Superior temporal gyrus (tissue), 1 donor: ENCODE results near the gene BRSK2.

ENCODE experiments used
- DNase-seq: peaks from one replicate; pipeline ENCODE4 v3.0.0-alpha.2; 2016; ENCODE audit errors: extremely low spot score

The BRSK2 gene

DNA sequence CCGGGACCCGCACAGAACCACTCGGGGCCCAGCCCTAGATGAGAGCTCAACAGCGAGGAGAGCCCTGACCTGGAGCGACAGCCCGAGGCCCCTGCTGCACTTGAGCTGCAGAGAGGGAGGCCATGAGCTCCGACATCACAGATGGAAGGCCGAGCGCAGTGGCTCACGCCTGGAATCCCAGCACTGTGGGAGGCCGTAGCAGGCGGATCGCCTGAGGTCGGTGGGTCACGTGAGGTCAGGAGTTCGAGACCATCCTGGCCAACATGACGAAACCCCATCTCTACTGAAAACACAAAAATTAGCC is 13.8 kb upstream of the BRSK2 start:
- no peak for DNase-seq

DNA sequence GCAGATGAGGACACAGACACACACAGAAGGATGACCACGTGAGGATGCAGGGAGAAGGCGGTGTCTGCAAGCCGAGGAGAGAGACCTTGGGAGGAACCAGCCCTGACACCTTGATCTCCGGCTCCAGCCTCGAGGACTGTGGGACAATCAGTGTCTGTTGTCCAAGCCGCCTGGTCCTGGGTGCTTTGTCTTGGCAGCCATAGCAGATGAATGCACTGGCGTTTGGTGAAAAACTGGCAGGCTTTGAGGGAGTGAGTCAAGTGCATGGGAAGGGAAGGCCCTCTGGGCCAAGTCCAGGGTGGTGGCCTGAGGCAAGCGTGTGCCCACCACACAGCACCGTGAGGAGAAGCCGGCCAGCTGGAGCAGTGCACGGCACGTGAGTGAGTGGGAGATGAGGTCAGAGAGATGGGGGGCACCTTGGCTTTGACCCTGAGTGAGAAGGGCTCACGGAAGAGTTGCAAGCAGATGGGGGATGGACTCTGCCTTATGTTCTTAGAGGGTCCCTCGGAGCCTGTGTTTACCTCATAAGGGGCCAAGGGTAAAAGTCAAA is 12.4 kb upstream of the BRSK2 start:
- no peak for DNase-seq

DNA sequence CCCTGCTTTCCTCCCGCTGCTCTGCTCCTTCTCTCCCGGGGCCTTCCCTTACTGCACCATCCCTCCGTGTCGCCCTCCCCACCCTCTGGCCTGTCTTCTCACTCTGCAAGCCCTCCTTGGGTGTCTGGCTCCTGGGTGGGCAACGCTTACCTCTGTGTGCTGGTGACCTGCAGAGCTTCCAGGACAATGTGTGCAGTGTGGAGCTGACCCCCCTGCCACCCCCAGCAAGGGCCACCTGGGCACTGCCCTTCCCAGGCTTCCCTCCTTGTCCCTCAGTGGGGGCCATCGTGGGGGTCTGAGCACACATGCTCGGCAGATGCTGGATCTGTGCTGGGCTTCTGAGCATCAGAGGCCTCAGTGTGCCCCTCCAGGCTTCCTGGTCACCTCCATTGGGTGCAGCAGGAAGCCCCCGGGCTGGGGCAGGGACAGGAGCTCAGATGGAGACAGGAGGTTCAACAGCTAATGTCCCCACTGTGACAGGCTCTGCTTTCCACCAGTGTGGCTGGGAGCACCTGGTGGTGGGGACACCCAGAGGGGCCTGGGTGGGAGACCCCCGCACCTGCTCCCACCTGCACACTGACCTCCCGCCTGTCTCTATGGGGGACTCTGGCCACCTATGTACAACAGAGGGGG is 7.8 kb upstream of the BRSK2 start:
- no peak for DNase-seq

DNA sequence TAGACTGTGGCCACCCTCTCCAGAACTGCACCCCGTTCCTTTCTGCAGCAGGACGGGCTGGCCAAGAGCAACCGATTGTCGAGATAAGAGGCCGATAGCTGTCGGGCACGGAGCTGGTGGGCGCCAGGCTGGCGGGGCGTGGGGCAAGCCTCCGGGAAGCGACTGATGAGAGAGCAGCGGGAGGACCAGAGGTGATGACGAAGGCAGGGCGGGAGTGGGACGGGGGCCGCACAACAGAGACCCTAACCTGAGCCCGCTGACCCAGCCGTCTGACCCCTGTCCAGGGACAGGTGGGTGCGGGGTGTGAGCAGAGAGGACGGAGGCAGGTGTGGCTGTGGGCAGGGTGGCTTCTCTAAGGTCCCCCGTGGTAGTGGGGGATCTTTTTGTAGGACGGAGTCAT is 7.3 kb upstream of the BRSK2 start:
- no peak for DNase-seq

DNA sequence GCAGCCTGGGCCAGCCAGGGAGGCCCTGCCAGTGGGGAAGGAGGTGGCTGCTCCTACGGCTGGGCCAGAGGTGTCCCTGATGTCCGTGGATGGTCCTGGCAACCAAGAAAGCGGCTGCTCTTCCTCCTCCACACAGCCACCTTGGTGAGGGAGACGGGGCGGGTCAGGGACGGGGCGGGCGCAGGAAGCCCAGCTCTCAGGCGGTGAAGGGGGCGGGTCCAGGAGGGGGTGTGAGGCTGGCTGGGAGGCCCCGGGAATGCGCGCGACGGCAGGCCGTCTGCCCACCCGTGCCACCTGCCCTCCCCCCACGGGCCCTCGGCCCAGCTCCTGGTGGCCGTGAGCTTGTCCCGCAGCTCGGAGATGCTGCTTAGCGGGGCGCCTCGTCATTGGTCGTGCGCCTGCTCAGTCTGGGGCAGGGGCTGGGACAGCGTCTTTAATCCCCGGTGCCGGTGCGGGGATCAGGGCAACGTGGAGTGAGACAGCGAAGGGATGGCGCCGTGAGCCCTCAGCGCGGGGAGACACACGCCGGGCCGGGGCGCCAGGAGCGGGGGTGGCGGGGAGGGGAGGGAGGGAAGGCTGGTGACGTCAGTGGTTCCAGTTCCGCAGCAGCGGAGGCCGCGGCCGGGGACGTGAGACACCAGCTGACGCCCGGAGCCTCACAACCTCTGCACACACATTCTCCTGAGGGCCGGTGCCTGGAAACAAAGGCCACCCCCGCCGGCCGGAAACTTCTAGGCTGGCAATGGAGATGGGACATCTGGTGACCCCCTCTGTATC is 6.7 kb upstream of the BRSK2 start:
- peak; percentile 58 for DNase-seq

DNA sequence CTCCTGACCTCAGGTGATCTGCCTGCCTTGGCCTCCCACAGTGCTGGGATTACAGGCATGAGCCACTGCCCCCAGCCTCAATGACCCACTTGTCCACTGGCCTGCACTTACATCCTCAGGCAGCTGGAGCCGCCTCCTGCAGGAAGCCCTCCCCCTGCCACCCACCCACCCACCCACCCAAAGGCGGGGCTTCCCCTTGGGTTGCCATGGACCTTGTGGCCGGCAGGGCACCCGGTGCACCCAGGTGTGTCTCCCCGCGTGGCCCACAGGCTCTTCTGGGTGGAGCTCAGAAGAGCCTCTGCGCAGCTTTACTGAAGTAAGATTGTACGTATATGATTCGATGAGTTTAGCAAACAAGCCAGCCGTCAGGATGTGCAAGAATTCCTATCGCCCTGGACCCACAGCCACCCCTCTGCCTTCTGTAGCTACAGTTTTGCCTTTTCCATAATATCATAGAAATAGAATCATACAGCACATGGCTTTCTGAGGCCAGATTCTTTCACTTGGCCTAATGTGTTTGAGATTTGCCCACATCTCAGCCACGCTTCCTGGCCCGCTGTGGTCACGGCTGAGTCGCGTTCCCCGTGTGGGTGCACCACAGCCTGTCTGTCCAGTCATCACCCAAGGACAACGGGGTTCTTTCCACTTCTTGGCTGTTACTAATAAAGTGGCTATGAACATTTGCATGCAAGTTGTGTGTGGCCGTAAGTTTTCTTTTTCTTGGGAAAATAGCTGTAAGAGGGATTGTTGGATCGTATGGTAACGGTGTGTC is 5.3 kb upstream of the BRSK2 start:
- no peak for DNase-seq

DNA sequence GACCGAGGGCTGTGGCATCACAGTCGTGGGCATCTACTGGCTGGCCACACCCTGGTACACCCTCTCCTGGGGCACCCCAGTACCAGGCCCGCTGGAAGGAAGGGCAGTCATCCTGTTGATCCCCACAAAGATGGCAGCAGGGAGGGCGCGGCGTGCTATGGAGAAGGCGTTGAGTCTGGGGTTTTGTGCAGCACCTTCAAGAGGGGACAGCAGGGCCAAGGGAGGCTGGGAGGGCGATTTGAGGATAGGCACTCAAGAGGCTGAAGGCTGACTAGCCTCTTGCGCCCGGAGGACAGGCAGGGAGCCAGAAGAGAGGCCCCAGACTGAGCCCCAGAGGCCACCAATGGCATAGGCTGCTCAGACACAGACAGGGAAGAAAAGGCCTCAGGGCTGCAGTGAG is 2.2 kb upstream of the BRSK2 start:
- no peak for DNase-seq

GRCh38 chr11:1387961-1388762 is 1.6 kb upstream of the BRSK2 start:
- no peak for DNase-seq

DNA sequence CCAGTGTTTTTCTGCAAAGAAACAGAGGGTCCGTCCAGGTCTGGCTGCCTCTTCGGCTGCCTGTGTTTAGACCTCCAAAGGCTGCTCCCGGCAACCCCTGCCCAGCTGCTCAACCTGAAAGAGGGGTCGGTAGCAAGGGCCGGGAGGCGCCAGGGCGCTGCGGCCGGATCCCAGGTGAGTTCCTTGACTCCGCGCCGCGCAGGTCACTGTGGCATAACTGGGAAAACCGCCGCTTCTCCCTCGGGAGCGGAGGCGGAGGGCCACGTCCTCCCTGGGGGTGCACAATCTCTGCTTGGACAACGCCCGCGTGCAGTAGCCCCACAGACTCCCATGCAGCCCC is 1.0 kb upstream of the BRSK2 start:
- no peak for DNase-seq

GRCh38 chr11:1389103-1389931 is 417 bp upstream of the BRSK2 start:
- DNase-seq, result peak; percentile 94

DNA sequence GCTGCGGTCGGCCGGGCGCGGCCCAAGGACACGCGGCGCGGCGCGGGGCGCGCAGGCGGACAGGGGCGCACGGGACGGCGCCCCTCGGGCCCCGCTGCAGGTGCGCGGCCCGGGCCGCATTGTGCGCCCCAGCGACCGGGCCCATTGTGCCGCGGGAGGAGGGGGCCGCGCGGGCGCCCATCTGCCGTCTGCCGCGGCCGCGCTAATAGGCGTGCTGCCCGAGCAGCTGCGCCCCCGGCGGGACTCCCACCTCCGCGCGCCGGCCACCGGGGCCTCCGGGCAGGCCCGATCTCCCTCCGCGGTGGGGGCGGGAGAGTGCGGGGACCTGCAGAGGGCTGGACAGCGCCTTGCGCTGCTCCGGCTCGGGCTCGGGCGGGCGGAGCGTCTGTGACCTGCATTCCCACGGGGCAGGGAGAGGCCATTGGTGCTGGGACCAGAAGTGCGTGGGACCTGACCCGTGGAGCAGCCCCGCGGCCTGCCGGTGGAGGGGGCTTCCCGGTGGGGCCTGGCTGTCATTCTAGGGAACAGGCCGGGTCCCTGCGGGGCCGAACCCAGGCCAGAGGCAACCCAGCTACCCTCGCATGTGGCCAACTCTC is 933 bp downstream of the BRSK2 start:
- peak; percentile 32 for DNase-seq

- DNase-seq, result peak; percentile 62
Observed at GRCh38 chr11:1391165-1392075, 1.7 kb downstream of the BRSK2 start.

- DNase-seq, result no peak
Observed at GRCh38 chr11:1392111-1392510, 2.4 kb downstream of the BRSK2 start.

- no peak for DNase-seq
Observed at GRCh38 chr11:1392561-1392960, 2.8 kb downstream of the BRSK2 start.

DNA sequence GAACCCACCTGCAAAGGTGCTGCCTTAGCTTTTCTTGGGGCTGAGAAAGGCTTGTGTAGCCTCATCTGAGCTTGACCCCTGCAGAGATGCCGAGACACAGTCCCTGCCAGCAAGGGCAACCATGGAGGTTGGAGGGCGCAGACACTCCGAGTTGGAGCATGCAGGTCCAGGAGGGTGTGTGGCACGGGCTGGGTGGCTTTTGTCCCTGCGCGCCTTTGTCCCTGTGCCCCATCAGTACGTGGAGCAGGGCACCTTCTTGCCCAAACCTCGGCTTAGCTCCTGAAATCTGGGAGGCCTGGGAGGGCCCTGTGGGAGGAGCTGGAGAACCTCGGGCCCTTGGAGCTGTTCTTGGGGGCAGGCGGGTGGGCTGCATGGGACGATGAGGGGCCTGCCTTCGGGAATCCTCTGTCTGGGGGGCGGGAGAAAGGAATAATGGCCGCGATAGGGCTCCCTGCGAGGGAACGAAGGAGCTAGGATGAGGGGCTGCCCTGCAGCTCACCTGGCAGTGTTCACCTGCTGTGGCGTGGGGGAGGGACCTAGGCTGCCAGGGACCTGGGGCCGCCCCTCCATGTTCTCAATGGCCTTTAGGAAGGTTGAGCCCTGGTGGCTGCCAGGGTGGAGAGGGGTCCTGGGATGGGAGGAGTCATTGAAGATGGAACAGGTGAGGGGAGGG is 3.4 kb downstream of the BRSK2 start:
- DNase-seq, result no peak

DNA sequence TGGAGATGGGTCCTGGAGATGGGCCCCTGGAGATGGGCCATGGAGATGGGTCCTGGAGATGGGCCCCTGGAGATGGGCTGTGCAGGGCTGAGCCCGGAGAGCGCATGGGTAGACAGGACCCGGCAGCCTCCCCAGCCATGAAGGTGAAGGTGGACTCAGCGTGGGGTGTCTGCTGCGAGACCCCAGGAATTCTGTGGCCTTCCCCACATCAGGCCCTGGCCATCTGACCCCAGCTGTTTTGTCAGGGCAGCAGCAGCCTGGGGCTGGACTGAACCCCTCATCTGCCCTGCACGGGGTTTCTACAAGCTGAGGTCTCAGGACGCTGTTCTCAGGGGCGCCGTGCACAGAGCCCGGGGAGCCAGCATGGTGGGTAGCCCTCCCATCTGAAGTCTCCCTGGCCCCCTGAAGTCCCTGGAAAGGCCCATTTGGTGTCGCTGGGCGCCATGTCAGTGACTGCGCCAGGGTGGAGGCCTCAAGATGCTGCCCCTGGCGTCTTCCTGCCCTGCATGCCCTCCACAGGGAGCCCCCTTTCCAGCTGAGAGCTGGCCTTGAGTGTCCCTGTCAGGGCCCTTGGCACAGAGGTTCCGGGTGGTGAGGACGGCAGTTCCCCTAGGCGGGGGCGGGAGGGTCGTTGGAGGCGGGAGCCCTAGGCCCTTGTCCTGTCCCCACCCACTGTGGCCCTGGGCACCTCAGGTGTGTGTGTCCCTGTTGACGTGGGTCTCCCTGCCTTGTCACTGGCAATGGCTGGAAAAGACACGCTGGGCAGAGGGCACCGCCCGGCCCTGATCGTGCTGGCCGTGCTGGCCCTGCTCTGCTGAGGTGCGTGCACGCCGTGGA is 5.4 kb downstream of the BRSK2 start:
- no peak for DNase-seq

- no peak for DNase-seq
Observed at GRCh38 chr11:1395773-1396374, 6.1 kb downstream of the BRSK2 start.

GRCh38 chr11:1396375-1396841 is 6.7 kb downstream of the BRSK2 start:
- no peak for DNase-seq
